Frontal cortex (tissue), 4 donors: ENCODE data around the gene N4BP3. TPM values are rescaled to one million over a fixed set of nuclear protein-coding genes. Genes with fewer than 3 reads are reported as not detected.

Experiments used
- DNase-seq, 2 donors: peaks; one replicate each; pipeline ENCODE4 v3.0.0; 2012; ENCODE audit warnings: low spot score in 2 of 2
- FAIRE-seq: peaks from 2 replicates; lab custom pipeline; 2012; peaks lifted over from hg19 to GRCh38; lab: Jason Lieb, UNC
- total RNA-seq: library from RNA; depleted of rRNA; stranded (reverse); fragments of >200 nt; gene quantifications from one replicate; pipeline ENCODE4 v1.2.3, GENCODE V29; 2014
- donor health status: control.
- donor health status: control.
- donor health status: control.

N4BP3 gene
- total RNA-seq, 1 donor from 2014 or later = 4.1 TPM

- no peak for FAIRE-seq
- no peak for DNase-seq
These were observed 29.9 kb downstream of the N4BP3 start for GRCh38 chr5:178143246-178143645.

- DNase-seq = no peak
- FAIRE-seq = no peak
These were observed 30.6 kb downstream of the N4BP3 start for GRCh38 chr5:178143901-178144300.

- no peak for FAIRE-seq
- peak in 1 of 2 donors; percentile 56 for DNase-seq
These were observed 32.9 kb downstream of the N4BP3 start for GRCh38 chr5:178145965-178146820.

GRCh38 chr5:178147406-178147805, 34.1 kb downstream of the N4BP3 start:
- DNase-seq = no peak
- FAIRE-seq = no peak

- FAIRE-seq (no peak), DNase-seq (no peak)
These were observed 36.0 kb downstream of the N4BP3 start for GRCh38 chr5:178149199-178149932.

GRCh38 chr5:178150977-178151734, 37.8 kb downstream of the N4BP3 start:
- DNase-seq = no peak
- FAIRE-seq = no peak

GRCh38 chr5:178152491-178153444, 39.4 kb downstream of the N4BP3 start:
- DNase-seq (no peak), FAIRE-seq (no peak)

- peak; percentile 97 for FAIRE-seq
- peak; percentile 95 to 99 for DNase-seq
These were observed 40.4 kb downstream of the N4BP3 start, which contains the start of gene NHP2 for GRCh38 chr5:178153530-178154340. TSS of gene NHP2 (minus strand) at chr5:178153885. CDS start at chr5:178153817, 68 bp downstream.

- DNase-seq (no peak), FAIRE-seq (no peak)
These were observed 41.7 kb downstream of the N4BP3 start for GRCh38 chr5:178155065-178155464.

GRCh38 chr5:178160176-178160575, 46.8 kb downstream of the N4BP3 start:
- FAIRE-seq (no peak), DNase-seq (no peak)

- FAIRE-seq (no peak), DNase-seq (no peak)
These were observed 49.1 kb downstream of the N4BP3 start for GRCh38 chr5:178162481-178162880.

GRCh38 chr5:178163772-178164735, 50.7 kb downstream of the N4BP3 start:
- no peak for FAIRE-seq
- DNase-seq = peak; percentile 84 to 94

GRCh38 chr5:178165581-178165980, 52.2 kb downstream of the N4BP3 start:
- FAIRE-seq (no peak), DNase-seq (no peak)

GRCh38 chr5:178170455-178170854, 57.1 kb downstream of the N4BP3 start:
- DNase-seq (no peak), FAIRE-seq (no peak)

GRCh38 chr5:178174456-178174855, 61.1 kb downstream of the N4BP3 start:
- DNase-seq (no peak), FAIRE-seq (no peak)
